Liver (tissue), 3 donors: ENCODE results near the gene CBX6.

Source experiments
- GABPA ChIP-seq, 2 donors: IDR thresholded peaks in 1 of 2; conservative IDR thresholded peaks in 1 of 2; 2 replicates each; pipeline ENCODE4 v1.6.1; 2016; ENCODE audit warnings: antibody characterized with exemption in 2 of 2, mild to moderate bottlenecking in 1 of 2, moderate library complexity in 1 of 2
- HNF4A ChIP-seq, 2 donors: conservative IDR thresholded peaks; 2 replicates each; pipeline ENCODE4 v1.6.1; 2016; ENCODE audit warnings: antibody characterized with exemption in 2 of 2, mild to moderate bottlenecking in 2 of 2
- HNF4G ChIP-seq: IDR thresholded peaks from 2 replicates; pipeline ENCODE4 v1.6.1; 2016; ENCODE audit warnings: antibody characterized with exemption
- JUND ChIP-seq, 2 donors: IDR thresholded peaks; 2 replicates each; pipeline ENCODE4 v1.6.1; 2016; ENCODE audit warnings: antibody characterized with exemption in 2 of 2
- NR2F2 ChIP-seq: IDR thresholded peaks from 2 replicates; pipeline ENCODE4 v1.6.1; 2016; ENCODE audit warnings: antibody characterized with exemption
- RAD21 ChIP-seq, 2 donors: IDR thresholded peaks; 2 replicates each; pipeline ENCODE4 v1.6.1; 2016; ENCODE audit warnings: antibody characterized with exemption in 2 of 2, mild to moderate bottlenecking in 2 of 2
- YY1 ChIP-seq: IDR thresholded peaks from 2 replicates; pipeline ENCODE4 v1.6.1; 2016; ENCODE audit warnings: antibody characterized with exemption, mild to moderate bottlenecking
- TF ChIP-seq, protein P1 (sequence below): fragments of 150-350 bp; IDR thresholded peaks from 2 replicates; pipeline ENCODE4 v1.5.1; 2017; ENCODE audit warnings: improper control_type of control experiment, low read depth, low read length; ENCODE audit not compliant: missing input control
- TF ChIP-seq, protein P2 (sequence below): IDR thresholded peaks from 2 replicates; pipeline ENCODE4 v1.6.1; 2016; ENCODE audit warnings: antibody characterized with exemption
- TF ChIP-seq, protein P3 (sequence below): IDR thresholded peaks from 2 replicates; pipeline ENCODE4 v1.6.1; 2016; ENCODE audit warnings: antibody characterized with exemption
- TF ChIP-seq, protein P4 (sequence below): IDR thresholded peaks from 2 replicates; pipeline ENCODE4 v1.6.1; 2016; ENCODE audit warnings: antibody characterized with exemption, mild to moderate bottlenecking
- TF ChIP-seq, protein P5 (sequence below): IDR thresholded peaks from 2 replicates; pipeline ENCODE4 v1.6.1; 2016; ENCODE audit warnings: antibody characterized with exemption
- donor health status: healthy.
- donor health status: healthy.

DNA sequence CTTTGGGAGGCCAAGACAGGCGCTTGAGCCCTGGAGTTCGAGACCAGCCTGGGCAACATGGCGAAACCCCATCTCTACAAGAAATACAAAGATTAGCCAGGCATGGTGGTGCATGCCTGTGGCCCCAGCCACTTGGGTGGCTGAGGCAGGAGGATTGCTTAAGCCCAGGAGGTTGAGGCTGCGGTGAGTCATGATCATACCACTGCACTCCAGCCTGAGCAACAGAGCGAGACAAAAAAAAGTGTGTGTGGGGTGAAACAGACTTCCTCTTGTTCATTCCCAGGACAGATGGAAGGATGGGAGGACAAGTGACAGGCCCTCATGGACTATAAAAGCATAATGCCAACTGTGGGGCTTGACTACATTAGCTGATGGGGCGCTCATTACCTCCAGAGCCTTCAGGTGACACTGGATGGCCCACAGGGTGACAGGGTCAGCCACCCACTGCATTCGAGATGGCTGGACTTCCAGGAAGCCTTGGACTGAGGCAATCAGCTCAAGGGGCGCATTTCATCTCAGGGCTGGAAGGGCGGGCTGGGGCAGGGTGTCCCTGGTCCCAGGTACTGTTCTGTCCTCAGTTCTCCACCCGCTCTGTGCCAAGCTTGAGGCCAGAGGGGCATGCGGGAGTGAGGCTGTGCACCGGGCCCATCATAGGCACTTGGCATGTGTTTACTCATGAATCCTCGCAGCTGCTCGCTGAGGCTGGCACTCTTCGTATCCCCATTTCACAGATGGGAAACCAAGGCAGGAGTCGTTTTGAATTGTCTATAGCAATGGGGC lies 40.7 kb downstream of the CBX6 start:
- TF ChIP-seq, protein P1, sequence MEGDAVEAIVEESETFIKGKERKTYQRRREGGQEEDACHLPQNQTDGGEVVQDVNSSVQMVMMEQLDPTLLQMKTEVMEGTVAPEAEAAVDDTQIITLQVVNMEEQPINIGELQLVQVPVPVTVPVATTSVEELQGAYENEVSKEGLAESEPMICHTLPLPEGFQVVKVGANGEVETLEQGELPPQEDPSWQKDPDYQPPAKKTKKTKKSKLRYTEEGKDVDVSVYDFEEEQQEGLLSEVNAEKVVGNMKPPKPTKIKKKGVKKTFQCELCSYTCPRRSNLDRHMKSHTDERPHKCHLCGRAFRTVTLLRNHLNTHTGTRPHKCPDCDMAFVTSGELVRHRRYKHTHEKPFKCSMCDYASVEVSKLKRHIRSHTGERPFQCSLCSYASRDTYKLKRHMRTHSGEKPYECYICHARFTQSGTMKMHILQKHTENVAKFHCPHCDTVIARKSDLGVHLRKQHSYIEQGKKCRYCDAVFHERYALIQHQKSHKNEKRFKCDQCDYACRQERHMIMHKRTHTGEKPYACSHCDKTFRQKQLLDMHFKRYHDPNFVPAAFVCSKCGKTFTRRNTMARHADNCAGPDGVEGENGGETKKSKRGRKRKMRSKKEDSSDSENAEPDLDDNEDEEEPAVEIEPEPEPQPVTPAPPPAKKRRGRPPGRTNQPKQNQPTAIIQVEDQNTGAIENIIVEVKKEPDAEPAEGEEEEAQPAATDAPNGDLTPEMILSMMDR: no peak
- TF ChIP-seq, protein P2, sequence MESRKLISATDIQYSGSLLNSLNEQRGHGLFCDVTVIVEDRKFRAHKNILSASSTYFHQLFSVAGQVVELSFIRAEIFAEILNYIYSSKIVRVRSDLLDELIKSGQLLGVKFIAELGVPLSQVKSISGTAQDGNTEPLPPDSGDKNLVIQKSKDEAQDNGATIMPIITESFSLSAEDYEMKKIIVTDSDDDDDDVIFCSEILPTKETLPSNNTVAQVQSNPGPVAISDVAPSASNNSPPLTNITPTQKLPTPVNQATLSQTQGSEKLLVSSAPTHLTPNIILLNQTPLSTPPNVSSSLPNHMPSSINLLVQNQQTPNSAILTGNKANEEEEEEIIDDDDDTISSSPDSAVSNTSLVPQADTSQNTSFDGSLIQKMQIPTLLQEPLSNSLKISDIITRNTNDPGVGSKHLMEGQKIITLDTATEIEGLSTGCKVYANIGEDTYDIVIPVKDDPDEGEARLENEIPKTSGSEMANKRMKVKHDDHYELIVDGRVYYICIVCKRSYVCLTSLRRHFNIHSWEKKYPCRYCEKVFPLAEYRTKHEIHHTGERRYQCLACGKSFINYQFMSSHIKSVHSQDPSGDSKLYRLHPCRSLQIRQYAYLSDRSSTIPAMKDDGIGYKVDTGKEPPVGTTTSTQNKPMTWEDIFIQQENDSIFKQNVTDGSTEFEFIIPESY: no peak
- TF ChIP-seq GABPA (IDR thresholded peaks at IDR 0.05 in 1 of 2, conservative IDR thresholded peaks at IDR 0.05 in 1 of 2) (no peak), JUND (IDR thresholded peaks at IDR 0.05) (no peak), HNF4G (no peak), YY1 (no peak), NR2F2 (no peak), RAD21 (IDR thresholded peaks at IDR 0.05) (no peak), HNF4A (conservative IDR thresholded peaks at IDR 0.05) (no peak)
- TF ChIP-seq, protein P3, sequence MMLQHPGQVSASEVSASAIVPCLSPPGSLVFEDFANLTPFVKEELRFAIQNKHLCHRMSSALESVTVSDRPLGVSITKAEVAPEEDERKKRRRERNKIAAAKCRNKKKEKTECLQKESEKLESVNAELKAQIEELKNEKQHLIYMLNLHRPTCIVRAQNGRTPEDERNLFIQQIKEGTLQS: no peak
- TF ChIP-seq, protein P4, sequence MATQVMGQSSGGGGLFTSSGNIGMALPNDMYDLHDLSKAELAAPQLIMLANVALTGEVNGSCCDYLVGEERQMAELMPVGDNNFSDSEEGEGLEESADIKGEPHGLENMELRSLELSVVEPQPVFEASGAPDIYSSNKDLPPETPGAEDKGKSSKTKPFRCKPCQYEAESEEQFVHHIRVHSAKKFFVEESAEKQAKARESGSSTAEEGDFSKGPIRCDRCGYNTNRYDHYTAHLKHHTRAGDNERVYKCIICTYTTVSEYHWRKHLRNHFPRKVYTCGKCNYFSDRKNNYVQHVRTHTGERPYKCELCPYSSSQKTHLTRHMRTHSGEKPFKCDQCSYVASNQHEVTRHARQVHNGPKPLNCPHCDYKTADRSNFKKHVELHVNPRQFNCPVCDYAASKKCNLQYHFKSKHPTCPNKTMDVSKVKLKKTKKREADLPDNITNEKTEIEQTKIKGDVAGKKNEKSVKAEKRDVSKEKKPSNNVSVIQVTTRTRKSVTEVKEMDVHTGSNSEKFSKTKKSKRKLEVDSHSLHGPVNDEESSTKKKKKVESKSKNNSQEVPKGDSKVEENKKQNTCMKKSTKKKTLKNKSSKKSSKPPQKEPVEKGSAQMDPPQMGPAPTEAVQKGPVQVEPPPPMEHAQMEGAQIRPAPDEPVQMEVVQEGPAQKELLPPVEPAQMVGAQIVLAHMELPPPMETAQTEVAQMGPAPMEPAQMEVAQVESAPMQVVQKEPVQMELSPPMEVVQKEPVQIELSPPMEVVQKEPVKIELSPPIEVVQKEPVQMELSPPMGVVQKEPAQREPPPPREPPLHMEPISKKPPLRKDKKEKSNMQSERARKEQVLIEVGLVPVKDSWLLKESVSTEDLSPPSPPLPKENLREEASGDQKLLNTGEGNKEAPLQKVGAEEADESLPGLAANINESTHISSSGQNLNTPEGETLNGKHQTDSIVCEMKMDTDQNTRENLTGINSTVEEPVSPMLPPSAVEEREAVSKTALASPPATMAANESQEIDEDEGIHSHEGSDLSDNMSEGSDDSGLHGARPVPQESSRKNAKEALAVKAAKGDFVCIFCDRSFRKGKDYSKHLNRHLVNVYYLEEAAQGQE: no peak
- TF ChIP-seq, protein P5, sequence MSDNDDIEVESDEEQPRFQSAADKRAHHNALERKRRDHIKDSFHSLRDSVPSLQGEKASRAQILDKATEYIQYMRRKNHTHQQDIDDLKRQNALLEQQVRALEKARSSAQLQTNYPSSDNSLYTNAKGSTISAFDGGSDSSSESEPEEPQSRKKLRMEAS: no peak
